K562 (cell line): ENCODE measurements around the gene UVRAG. TPM values are rescaled to one million over a fixed set of nuclear protein-coding genes. Genes with fewer than 3 reads are reported as not detected.

Source experiments
- ATAC-seq: fragments of 200-7000 bp; cut with Tn5 transposase; 3 replicates; pipeline ENCODE4 v1.9.1; 2020; ENCODE audit warnings: moderate library complexity
- BruUV-seq: library from RNA; stranded (reverse); fragments of 400-500 nt; replicated peaks from 2 replicates; lab custom pipeline; 2021; lab: Mats Ljungman, UMichigan
- CTCF ChIA-PET: fragments of 300-600 bp; formaldehyde crosslinking; extraction: SDS; loops from one replicate; lab custom pipeline; 2021; ENCODE audit warnings: low intra/inter-chr PET ratio; lab: Yijun Ruan, JAX
- POLR2A ChIA-PET: fragments of 300-600, 350-650 bp; sonication (Branson Sonifier 250); formaldehyde crosslinking; extraction: SDS; loops from one replicate; lab custom pipeline; 2021; ENCODE audit warnings: antibody characterized with exemption, inconsistent platforms; lab: Yijun Ruan, JAX
- DNase-seq, 4 experiments: peaks; one replicate each; pipeline versions ENCODE4 v3.0.0 to v3.0.0-alpha.2; 2011 to 2018; ENCODE audit warnings: low spot score in 3 of 4, mixed read lengths in 3 of 4; ENCODE audit errors: extremely low read depth in 1 of 4
- FAIRE-seq: peaks from 2 replicates; lab custom pipeline; 2011; peaks lifted over from hg19 to GRCh38; lab: Jason Lieb, UNC
- H2AFZ ChIP-seq: 2 replicates; pipeline ENCODE4 v1.6.0; 2011; ENCODE audit warnings: low read depth, low read length, control low read depth, inconsistent platforms
- H3K27ac ChIP-seq: fragments of 200-600 bp; 3 replicates; pipeline ENCODE4 v1.8.0; 2011; ENCODE audit warnings: low read depth, mild to moderate bottlenecking, control low read depth, inconsistent platforms, low read length, moderate library complexity, mixed read lengths; ENCODE audit errors: extremely low read depth
- H3K27me3 ChIP-seq, 2 experiments: fragments of 300-600 bp in 1 of 2; 2 replicates in 1 of 2; 3 replicates in 1 of 2; pipeline versions ENCODE4 v1.6.0 to v1.8.0; 2011; ENCODE audit warnings: inconsistent platforms in 2 of 2, low read length in 2 of 2, mild to moderate bottlenecking in 1 of 2, mixed read lengths in 1 of 2, moderate library complexity in 1 of 2; ENCODE audit not compliant: control insufficient read depth in 2 of 2, insufficient read depth in 2 of 2
- H3K36me3 ChIP-seq: fragments of 300-600 bp; 3 replicates; pipeline ENCODE4 v1.8.0; 2011; ENCODE audit warnings: mild to moderate bottlenecking, low read length, inconsistent platforms; ENCODE audit not compliant: control insufficient read depth, insufficient read depth
- H3K4me1 ChIP-seq, 2 experiments: fragments of 200-600 bp in 1 of 2; replicated peaks in 1 of 2; 2 replicates in 1 of 2; 3 replicates in 1 of 2; pipeline versions ENCODE4 v1.5.1 to v1.8.0; 2011; ENCODE audit warnings: inconsistent platforms in 2 of 2, low read length in 2 of 2, mild to moderate bottlenecking in 1 of 2, mixed read lengths in 1 of 2, moderate library complexity in 1 of 2; ENCODE audit not compliant: control insufficient read depth in 2 of 2, insufficient read depth in 2 of 2
- H3K4me2 ChIP-seq: 2 replicates; pipeline ENCODE4 v1.6.1; 2011; ENCODE audit warnings: low read length, control low read depth, inconsistent platforms, mixed read lengths; ENCODE audit not compliant: insufficient read depth
- H3K4me3 ChIP-seq: fragments of 200-600 bp; sonication (generic), shearing (Covaris generic); 2 replicates; pipeline ENCODE4 v1.5.1; 2016; ENCODE audit warnings: control low read depth, inconsistent platforms
- H3K79me2 ChIP-seq: fragments of 200-600 bp; 3 replicates; pipeline ENCODE4 v1.8.0; 2011; ENCODE audit warnings: low read length, inconsistent platforms; ENCODE audit not compliant: control insufficient read depth, insufficient read depth
- H3K9ac ChIP-seq, 2 experiments: 2 replicates each; pipeline versions ENCODE4 v1.6.0 to v1.6.1; 2011; ENCODE audit warnings: low read depth in 2 of 2, low read length in 2 of 2, control low read depth in 1 of 2, inconsistent platforms in 1 of 2, mild to moderate bottlenecking in 1 of 2, mixed read lengths in 1 of 2; ENCODE audit not compliant: insufficient read depth in 1 of 2
- H3K9me1 ChIP-seq: one replicate; pipeline ENCODE4 v1.6.0; 2011; ENCODE audit warnings: inconsistent platforms, mild to moderate bottlenecking, low read length, moderate library complexity; ENCODE audit not compliant: control insufficient read depth, insufficient read depth
- H3K9me3 ChIP-seq: replicated peaks from 2 replicates; pipeline ENCODE4 v1.5.1; 2011; ENCODE audit warnings: low read depth, low read length, inconsistent platforms; ENCODE audit not compliant: control insufficient read depth, insufficient read depth
- H4K20me1 ChIP-seq: replicated peaks from 2 replicates; pipeline ENCODE4 v1.6.1; 2011; ENCODE audit warnings: low read length, inconsistent platforms, mixed read lengths; ENCODE audit not compliant: control insufficient read depth, insufficient read depth
- EGR1 ChIP-seq: fragments of 450-650 bp; conservative IDR thresholded peaks from 2 replicates; pipeline ENCODE4 v1.6.1; 2017; ENCODE audit warnings: mild to moderate bottlenecking
- GTF2A2 ChIP-seq: IDR thresholded peaks from 2 replicates; pipeline ENCODE4 v1.6.1; 2016; ENCODE audit warnings: mild to moderate bottlenecking, missing genetic modification characterization, missing compliant biosample characterization
- PURB ChIP-seq: sonication (generic); formaldehyde crosslinking; IDR thresholded peaks from 2 replicates; pipeline ENCODE4 v1.9.0; 2021; ENCODE audit warnings: low read depth, mild to moderate bottlenecking, missing genetic modification reagents
- XRCC4 ChIP-seq: IDR thresholded peaks from one replicate; pipeline ENCODE4 v1.6.1; 2011; ENCODE audit not compliant: insufficient read depth, insufficient read length; ENCODE audit errors: extremely low read depth
- ZNF707 ChIP-seq: fragments of 250-450 bp; sonication (Bioruptor Pico); conservative IDR thresholded peaks from 2 replicates; pipeline ENCODE4 v1.8.0; 2022; ENCODE audit warnings: inconsistent platforms, mild to moderate bottlenecking, moderate library complexity
- whole genome bisulfite sequencing: fragments of 100-300 bp; shearing (Covaris generic); methylation state at CpG from one replicate; pipeline ENCODE4 v1.1.6; 2016; ENCODE audit warnings: low coverage, mixed read lengths; ENCODE audit not compliant: insufficient coverage; ENCODE audit errors: missing lambda C conversion rate; 5-methylcytosine and 5-hydroxymethylcytosine counted together
- in situ Hi-C: fragments of 300-500 bp; cut with MboI; formaldehyde crosslinking; loops from 4 replicates; pipeline ENCODE4 v1.15.0; 2018; ENCODE audit warnings: inconsistent platforms, mixed read lengths
- intact Hi-C: fragments of 100-400 bp; cut with micrococcal nuclease; formaldehyde crosslinking; loops from 2 replicates; pipeline ENCODE4 v1.14.2; 2022
- polyA plus RNA-seq, 8 experiments: library from polyadenylated mRNA; depleted of rRNA in 4 of 8; stranded (reverse) in 5 of 8; unstranded in 3 of 8; fragments of >200 nt; fragmentation: Nextera tagmentation in 2 of 8; fragmentation: Illumina TruSeq in 1 of 8; extraction: Ambion mirVana in 2 of 8; extraction: Trizol in 1 of 8; gene quantifications; 2 replicates each; pipeline versions ENCODE4 v1.2.1 to v1.2.3, GENCODE V29; 2011 to 2014; ENCODE audit warnings: inconsistent platforms in 1 of 8, missing spikeins in 1 of 8
- total RNA-seq, 7 experiments: library from RNA; depleted of rRNA in 6 of 7; stranded (reverse); fragments of >200 nt in 6 of 7; fragmentation: Illumina TruSeq in 2 of 7; extraction: Trizol in 2 of 7; gene quantifications; 2 replicates each; pipeline versions ENCODE4 v1.2.1 to v1.2.3, GENCODE V29; 2011 to 2021; ENCODE audit warnings: low replicate concordance in 1 of 7

The UVRAG gene
- total and polyA plus RNA-seq, 9 of the 15 experiments (the other 6 are each of a cell fraction or from before 2014, with no cell fraction given): 3.1 to 17.8 (median 12.4) TPM

- Histone ChIP-seq H3K36me3 (no peaks in the 10 kb centered on the region), H3K9ac (peak overlapping the region in 1 of 2 experiments; percentile 28; a peak in 2 of 4 replicates), H3K9me1 (peaks cover 3% of the 10 kb centered on the region), H3K27ac (no peak overlapping the region), H4K20me1 (peaks cover 16% of the 10 kb centered on the region; the same call in 1 of the 2 replicates), H3K4me2 (no peak overlapping the region), H2AFZ (no peak overlapping the region), H3K27me3 (peaks cover 29 to 78% of the 10 kb centered on the region in 2 experiments), H3K4me1 (peaks cover 5 to 23% of the 10 kb centered on the region in 2 experiments; a peak in 4 of 5 replicates), H3K9me3 (no peaks in the 10 kb centered on the region), H3K79me2 (no peaks in the 10 kb centered on the region), H3K4me3 (no peak overlapping the region)
- DNase-seq: no peak
- intact Hi-C loops: no loop called here
- CTCF ChIA-PET: no interaction called here
- WGBS: 25% methylated on average over 15 of the region's 15 CpGs
- no peak for ATAC-seq
- in situ Hi-C loops: no loop called here
- FAIRE-seq: no peak
- TF ChIP-seq PURB (CRISPR knock-in tag) (no peak), XRCC4 (no peak), EGR1 (0 out of 2 replicates have a peak, but pooled peaks have one; percentile 33), GTF2A2 (tag) (no peak), ZNF707 (CRISPR knock-in tag) (no peak)
- POLR2A ChIA-PET: no interaction called here
- BruUV-seq: no TSS peak
These were observed 354.5 kb downstream of the UVRAG start for GRCh38 chr11:76169473-76169896.

- BruUV-seq: no TSS peak
- Histone ChIP-seq H3K4me3 (no peak overlapping the region), H3K36me3 (no peaks in the 10 kb centered on the region), H3K27ac (no peak overlapping the region), H3K27me3 (peaks cover 29 to 71% of the 10 kb centered on the region in 2 experiments), H3K9me3 (no peaks in the 10 kb centered on the region), H3K9me1 (peaks cover 3% of the 10 kb centered on the region), H3K9ac (no peak overlapping the region), H3K79me2 (no peaks in the 10 kb centered on the region), H3K4me1 (peaks cover 5 to 23% of the 10 kb centered on the region in 2 experiments; a peak in 4 of 5 replicates), H4K20me1 (peaks cover 20% of the 10 kb centered on the region; the same call in 1 of the 2 replicates), H3K4me2 (no peak overlapping the region), H2AFZ (no peak overlapping the region)
- in situ Hi-C loops (no loop called here), intact Hi-C loops (no loop called here)
- DNase-seq (no peak), ATAC-seq (no peak), FAIRE-seq (no peak)
- WGBS: 20% methylated on average over 4 of the region's 4 CpGs
- ChIA-PET POLR2A (interaction anchor here (0.9 kb wide), 1 partner anchor 13 kb away, joined by 4 read pairs; no protein-coding TSS in a partner anchor), CTCF (no interaction called here)
These were observed 355.5 kb downstream of the UVRAG start for GRCh38 chr11:76170468-76170867.
